ENCODE results near the gene ATP9B. TPM values are rescaled to one million over a fixed set of nuclear protein-coding genes. Genes with fewer than 3 reads are reported as not detected.

ATP9B gene
- total RNA-seq, 1 donor, result 35.4 TPM

- no peak for DNase-seq (ENCODE audit: low read depth)
- no peak for TF ChIP-seq CTCF (IDR thresholded peaks at IDR 0.05; ENCODE audit: insufficient read depth, low read depth, low read length)
- no peak overlapping the region for H3K4me3 ChIP-seq (ENCODE audit: low read depth, low read length)
Observed at GRCh38 chr18:79108549-79109215, 39.5 kb downstream of the ATP9B start.

GRCh38 chr18:79111483-79111882, 42.3 kb downstream of the ATP9B start:
- TF ChIP-seq CTCF (IDR thresholded peaks at IDR 0.05; ENCODE audit: insufficient read depth, low read depth, low read length), result no peak
- no peak overlapping the region for H3K4me3 ChIP-seq (ENCODE audit: low read depth, low read length)

GRCh38 chr18:79117385-79117784, 48.2 kb downstream of the ATP9B start:
- H3K4me3 ChIP-seq (ENCODE audit: low read depth, low read length), result no peak overlapping the region
- peak; percentile 53 for DNase-seq (ENCODE audit: low read depth)
- TF ChIP-seq CTCF (IDR thresholded peaks at IDR 0.05; ENCODE audit: insufficient read depth, low read depth, low read length), result no peak

More at GRCh38 chr18:79111483-79111882, 42.3 kb downstream of the ATP9B start:
- DNase-seq (ENCODE audit: low read depth), result no peak

- no peak overlapping the region for H3K4me3 ChIP-seq (ENCODE audit: low read depth, low read length)
- peak; percentile 21 for DNase-seq (ENCODE audit: low read depth)
- TF ChIP-seq CTCF (IDR thresholded peaks at IDR 0.05; ENCODE audit: insufficient read depth, low read depth, low read length), result no peak
Observed at GRCh38 chr18:79117788-79118187, 48.6 kb downstream of the ATP9B start.

- TF ChIP-seq CTCF (IDR thresholded peaks at IDR 0.05; ENCODE audit: insufficient read depth, low read depth, low read length), result no peak
- no peak for DNase-seq (ENCODE audit: low read depth)
- no peak overlapping the region for H3K4me3 ChIP-seq (ENCODE audit: low read depth, low read length)
Observed at GRCh38 chr18:79118797-79119196, 49.6 kb downstream of the ATP9B start.

- DNase-seq (ENCODE audit: low read depth), result peak; percentile 55
- no peak for TF ChIP-seq CTCF (IDR thresholded peaks at IDR 0.05; ENCODE audit: insufficient read depth, low read depth, low read length)
- H3K4me3 ChIP-seq (ENCODE audit: low read depth, low read length), result no peak overlapping the region
Observed at GRCh38 chr18:79121746-79122474, 52.7 kb downstream of the ATP9B start.

Data from fibroblast of villous mesenchyme (primary cell).